ENCODE measurements around the gene GPR132.
"Not testable (repeated sequence)": the region's sequence is repeated elsewhere in the genome, so short reads cannot be mapped to it uniquely, and the experiment has no call there.

The GPR132 gene, protein sequence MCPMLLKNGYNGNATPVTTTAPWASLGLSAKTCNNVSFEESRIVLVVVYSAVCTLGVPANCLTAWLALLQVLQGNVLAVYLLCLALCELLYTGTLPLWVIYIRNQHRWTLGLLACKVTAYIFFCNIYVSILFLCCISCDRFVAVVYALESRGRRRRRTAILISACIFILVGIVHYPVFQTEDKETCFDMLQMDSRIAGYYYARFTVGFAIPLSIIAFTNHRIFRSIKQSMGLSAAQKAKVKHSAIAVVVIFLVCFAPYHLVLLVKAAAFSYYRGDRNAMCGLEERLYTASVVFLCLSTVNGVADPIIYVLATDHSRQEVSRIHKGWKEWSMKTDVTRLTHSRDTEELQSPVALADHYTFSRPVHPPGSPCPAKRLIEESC

DNA sequence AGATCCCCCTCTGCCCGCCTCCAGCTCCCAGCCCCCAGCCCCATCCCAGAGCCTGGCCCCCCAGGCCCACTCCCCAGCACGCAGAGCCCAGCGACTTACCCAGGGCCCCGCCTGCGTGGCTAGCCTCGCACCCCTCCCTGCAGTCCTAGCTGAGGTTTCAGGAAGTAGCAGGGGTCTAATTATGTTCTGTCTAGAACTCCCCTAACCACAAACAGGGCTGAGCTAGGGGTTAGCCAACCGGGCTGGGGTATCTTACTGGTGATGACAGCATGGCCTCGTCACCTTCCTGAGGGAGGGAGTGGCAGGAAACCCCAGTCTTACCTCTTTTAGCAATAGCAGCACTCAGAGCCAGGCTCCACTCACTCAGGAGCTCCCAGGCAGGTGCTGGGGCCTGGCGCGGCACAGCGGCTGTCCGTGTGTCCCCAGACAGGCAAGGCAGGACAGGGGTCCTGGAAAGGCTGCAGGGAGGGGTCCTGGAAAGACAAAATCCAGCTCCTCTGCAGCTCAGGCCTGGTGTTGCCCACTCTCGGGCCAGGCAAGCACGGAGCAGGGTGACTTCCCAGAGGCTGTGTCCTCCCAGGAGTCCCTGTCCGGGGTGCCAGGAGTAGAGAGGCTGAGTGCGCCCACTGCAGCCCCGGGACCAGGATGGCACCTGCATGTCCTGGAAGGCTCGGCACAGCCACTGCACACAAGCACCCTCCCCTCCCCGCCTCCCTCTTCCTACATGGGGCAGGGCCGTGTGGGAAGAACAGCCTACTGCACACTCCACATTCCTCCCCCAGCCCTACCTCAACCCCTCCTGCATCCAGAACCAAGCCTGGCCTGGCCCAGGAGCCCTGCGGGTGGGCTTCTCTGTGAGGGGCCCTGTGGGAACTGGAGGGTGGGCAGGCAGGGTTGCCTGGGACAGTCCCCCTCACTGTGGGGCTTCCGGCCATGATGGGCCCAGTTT is at the start of gene GPR132:
Gene GPR132, minus strand, starts transcription at position 151 of the 949 bp plus-strand sequence. CDS start 10,010 bp downstream, outside the sequence.
- DNase-seq: no peak

DNA sequence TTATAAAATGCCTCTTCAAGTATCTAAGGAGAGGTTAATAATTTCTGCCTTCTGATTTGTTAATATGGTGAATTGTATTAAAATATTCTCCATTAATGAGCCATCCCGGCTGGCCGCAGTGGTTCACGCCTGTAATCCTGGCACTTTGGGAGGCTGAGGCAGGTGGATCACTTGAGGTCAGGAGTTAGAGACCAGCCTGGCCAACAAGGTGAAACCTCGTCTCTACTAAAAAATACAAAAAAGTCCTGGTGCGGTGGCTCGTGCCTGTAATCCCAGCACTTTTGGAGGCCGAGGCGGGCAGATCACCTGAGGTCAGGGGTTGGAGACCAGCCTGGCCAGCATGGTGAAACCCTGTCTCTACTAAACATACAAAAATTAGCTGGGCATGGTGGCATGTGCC is 44.0 kb upstream of the GPR132 start:
- not testable (repeated sequence) for DNase-seq

DNA sequence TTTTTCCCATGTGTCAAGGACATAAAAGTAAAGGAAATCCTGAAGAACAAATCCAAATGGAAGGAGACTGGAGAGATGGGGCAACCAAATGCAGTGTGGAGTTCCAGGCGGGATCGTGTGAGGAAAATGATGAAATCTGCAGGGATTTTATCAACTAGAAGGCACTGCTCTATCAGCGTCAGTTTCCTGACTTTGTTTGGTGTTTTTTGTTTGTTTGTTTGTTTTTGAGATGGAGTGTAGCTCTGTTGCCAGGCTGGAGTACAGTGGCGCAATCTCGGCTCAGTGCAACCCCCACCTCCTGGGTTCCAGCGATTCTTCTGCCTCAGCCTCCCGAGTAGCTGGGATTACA is 43.3 kb upstream of the GPR132 start:
- no peak for DNase-seq

DNA sequence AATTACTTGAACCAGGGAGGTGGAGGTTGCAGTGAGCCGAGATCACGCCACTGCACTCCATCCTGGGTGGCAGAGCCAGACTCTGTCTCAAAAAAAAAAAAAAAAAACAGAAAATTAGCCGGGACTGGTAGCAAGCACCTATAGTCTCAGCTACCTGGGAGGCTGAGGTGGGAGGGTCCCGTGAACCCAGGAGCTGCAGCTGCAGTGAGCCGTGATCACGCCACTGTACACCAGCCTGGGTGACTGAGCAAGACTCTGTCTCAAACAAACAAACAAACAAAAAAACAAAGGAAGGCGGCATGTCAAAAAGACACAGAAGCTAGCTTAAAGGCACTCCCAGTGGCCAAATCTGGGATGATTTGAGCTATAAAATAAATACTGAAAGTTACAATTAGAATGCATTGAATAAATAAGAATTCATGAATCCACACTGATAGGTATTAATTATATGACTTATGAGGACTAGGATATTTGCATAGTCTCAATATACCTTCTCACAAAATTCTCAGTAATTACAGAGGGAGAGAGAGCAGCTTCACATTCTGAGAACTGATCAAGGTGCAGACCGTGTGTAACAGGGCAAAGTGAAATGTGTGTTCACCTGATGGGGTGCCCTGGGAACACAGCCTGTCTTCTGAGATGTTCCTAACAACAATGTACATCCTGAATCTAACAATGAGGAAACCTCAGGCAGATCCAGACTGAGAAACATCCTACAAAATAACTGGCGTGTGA is 42.7 kb upstream of the GPR132 start:
- DNase-seq: no peak

DNA sequence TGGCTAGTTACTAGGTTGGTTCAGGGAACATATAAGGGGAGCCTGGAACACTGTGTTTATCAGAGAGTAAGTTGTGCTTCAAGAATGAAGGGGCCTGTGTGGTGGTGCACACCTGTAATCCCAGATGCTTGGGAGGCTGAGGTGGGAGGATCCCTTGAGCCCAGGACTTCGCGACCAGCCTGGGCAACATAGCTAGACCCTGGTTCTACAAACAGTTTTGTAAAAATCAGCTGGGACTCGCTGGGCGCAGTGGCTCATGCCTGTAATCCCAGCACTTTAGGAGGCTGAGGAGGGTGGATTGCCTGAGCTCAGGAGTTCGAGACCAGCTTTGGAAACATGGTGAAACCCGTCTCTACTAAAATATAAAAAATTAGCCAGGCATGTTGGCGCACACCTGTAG is 42.1 kb upstream of the GPR132 start:
- DNase-seq: no peak

DNA sequence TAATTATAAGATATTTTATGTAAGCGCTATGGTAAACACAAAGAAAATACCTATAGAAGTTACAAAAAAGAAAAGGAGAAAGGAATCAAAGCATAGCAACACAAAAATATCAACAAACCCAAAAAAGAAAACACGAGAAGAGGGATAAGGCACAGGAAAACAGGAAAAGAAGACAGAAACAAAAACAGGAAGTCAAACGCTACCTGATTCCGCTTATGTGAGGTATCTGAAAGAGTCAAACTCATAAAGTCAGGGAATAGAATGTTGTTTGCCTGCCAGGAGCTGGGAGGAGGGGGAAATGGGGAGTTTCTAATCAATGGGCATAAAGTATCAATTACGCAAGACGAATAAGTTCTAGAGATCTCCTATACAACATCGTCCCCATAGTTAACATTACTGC is 39.9 kb upstream of the GPR132 start:
- no peak for DNase-seq

DNA sequence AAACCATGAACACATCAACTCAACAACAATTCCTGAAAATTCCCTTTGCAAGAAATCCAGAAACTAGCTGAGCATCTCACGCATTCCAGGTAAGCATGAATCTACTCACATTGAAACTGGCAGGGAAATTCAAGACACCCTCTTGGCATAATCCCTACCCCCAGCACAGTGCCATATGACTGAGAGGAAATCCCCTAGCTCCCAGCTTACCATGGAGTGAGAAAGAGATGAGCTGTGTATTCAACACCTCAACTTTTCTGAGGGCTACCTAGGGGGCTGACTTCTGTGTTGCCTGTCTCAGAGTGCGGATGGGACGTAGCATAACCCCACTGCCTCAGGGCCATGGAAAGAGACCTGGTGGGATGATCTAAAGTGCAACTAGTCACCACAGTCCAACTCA is 37.7 kb upstream of the GPR132 start:
- DNase-seq: no peak

DNA sequence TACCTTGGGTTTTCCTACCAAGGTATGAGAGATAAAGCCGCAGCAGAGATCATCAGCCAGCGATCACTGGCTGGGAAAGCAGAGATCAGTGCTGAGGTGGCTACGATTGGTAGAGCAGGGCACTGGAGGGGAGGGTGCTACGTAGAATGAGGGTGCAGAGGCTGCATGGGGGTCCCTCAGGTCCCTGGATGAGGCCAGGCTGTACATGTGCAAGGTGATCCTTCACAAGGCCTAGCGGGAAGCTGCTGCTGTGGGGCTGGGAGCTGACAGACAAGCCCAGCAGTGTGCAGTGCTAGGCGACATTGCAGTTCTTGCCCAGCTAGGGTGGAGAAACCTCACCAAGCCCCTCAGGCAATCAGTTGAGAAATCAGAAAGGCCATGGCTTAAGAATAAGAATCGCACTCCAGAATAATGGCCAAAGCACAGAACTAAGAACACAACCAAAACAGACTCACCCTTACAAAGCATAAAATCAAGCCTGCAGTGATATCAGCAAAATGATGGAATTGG is 37.2 kb upstream of the GPR132 start:
- DNase-seq: no peak

DNA sequence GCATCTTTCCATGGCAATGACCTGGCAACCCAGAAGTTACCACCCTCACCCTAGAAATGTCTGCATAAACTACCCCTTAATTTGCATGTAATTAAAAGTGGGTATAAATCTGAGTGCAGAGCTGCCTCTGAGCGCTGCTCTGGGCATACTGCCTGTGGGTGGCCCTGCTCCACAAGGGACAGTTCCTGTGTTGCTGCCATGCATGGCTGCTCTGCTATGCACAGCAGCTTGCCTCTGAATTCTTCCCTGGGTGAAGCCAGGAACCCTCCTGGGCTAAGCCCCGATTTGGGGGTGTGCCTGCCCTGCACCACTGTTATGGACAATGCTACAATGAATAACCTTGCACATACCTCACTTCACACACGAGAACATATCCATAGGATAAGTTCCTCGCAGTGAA is 35.7 kb upstream of the GPR132 start:
- no peak for DNase-seq

DNA sequence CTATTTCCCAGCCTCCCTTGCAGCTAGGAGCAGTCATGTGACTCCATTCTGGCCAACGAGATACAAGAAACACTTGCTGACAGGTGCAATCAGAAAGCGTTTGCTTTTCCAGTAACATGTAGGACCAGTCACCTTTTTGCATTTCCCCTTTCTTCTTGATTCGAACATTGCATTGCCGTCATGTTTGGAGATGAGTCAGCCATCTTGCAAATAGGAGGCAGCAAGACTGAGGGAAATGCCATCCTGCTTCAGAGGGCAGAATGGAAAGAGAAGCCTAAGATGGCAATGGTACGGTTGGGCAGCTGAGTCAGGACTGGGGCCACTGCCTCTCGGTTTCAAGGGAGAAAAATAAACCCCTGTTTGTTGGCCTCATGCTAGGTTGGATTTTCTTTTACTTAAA is 34.5 kb upstream of the GPR132 start:
- DNase-seq: no peak

DNA sequence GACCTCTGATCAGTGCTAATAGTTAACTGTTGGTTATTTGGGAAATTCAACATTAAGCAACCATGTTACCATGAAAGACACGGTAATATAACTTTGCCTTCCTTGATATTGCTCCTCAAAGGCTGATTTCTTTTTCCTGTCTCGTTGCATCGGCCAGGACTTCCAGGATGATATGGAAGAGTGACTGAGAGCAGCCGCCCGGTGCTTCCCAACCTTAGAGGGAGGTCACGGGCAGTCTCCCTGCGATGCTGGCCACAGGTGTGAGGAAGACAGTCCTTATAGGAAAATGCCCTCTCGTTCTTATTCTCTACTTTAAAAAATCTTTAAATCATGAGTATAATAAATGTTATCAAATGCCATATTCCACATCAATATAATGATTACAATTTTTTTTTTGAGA is 33.1 kb upstream of the GPR132 start:
- DNase-seq: no peak

DNA sequence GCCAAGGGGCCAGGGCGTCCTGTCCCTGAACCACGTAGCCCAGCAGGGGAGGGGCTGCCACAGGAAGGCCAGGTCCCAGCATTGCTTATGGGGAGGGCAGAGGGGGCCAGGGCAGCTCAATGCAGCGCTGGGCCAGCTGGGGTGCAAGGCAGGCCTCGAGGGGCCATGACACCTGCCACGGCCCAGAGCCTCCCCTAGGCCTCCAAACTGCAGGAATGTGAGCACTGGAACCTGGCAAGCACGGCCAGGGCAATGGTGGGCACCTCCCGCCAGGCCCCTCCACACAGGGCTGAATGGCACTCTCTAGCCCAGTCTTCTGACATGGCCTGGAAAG is 32.5 kb upstream of the GPR132 start:
- DNase-seq: no peak

DNA sequence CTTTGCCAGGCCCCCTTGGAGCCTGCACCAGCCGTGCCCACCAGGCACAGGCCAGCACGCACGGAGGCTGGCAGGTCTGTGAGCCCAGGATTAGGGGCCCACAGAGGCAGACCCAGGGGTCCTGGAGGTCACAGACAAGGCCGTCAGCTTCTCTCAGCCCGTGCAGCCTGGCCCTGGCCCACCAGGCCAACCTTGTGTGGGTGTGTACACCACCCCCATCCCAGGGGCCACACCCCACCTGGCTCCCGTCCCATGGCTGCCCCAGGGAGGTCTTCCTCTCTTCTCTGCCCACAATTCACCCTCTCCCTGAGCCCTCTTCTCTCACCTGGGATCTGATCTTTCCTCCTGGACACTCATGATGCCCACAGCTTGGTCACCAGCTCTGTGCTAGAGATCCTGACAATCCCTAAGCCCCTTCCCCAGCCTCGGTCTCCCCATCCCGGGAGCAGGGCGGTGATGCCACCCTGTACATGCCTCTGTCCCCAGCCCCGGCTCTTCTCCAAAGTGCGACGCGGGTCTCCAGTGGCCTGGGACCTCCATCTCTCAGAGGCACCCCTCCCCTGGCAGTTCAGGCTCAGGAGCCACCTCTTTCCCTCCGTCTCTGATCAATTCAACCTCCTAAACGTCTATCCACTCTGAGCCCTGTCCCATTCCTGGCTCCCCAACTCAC is 31.1 kb upstream of the GPR132 start:
- no peak for DNase-seq

DNA sequence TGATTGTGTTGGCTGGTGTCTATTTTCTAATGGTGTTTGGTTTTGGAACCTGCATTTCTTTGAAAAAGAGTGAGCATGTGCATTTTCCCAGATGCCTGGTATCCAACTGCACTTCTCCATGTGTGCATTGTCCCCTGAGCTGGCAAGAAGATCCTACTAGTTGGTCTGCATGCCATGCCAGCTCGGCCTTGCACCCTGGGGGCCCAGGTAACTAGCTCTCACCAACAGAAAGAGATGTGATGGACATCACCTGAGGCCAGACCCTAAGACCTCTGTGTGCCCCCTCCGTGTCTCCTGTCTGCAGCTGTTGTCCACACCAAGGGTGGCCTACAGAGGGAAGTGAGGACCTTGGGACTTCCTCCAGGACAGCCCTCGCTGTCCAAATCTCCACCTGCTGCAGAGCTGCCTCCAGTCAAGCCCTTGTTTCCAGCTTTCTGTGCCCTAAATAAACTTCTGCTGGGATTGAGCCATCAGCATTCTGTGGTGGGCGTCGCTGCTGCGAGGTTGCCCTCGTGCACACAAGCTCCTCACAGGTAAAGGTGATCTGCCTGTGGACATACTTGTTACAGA is 30.1 kb upstream of the GPR132 start:
- no peak for DNase-seq

DNA sequence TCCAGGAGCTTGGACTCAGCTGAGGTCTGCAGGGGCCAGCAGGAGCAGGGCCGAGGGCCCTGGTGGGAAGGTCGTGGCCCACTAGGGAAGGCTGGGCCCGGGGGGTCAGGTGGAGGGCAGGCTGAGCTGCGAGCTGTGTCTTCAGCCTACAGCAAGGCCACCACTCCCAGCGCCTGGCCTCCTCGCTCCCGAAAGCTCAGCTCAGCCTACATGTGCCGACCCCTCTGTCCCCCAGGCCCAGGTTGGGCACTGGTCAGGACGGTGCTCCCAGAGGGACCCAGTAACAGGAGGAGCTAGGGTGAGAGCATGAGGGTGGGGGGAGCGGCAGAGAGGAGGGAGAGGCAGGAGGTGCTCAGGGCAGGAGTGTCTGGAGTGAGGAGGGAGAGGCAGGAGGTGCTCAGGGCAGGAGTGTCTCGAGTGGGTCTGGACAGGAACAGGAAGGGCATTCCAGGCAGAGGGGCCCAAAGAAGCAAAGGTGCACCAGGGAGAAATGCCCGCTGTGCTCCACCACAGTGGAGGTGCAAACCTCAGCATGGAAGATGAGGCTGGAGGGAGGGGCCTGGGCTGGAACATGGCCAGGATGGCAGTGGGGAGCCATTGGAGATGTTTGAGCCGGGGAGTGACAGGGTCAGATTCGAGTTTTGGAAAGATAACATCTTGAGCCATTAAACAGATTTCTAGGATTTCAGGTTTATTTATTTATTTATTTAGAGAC is 29.1 kb upstream of the GPR132 start:
- DNase-seq: no peak

DNA sequence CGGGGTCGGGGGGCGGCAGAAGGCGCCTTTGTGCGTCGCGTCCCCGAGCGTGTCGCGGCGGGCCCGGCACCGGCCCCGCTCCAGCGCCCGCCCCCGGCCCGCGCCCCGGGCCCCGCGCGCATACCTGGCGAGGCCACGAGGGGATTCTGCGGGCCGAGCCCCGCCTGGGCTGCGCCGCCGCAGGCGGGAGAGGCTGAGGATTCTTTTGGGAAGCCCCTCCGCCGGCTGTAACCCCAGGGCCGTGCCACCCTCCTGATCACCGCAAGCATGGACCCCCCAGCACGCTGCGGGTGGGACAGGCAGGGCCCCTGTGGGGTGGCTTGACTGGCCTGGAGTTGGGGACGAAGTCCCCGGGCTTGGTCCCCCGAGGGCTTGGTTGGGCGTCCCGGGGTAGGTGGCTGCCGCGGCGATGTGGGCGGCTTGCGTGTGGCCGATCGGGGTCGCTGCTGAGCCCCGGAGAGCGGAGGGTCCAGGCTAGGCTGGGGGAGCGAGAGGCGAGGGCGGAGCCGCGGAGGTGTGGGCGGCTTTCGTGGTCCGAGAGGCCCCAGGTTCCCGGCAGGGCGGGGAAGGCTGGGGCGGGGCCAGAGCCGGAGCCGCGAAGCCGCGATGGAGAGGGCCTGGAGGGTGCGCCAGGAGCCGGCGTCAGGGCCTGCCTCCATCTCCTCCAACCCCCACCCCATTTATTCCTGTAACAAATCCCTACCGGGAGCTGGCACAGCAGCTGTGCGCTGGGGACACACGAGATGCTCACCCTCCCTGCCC is 28.4 kb upstream of the GPR132 start:
- DNase-seq: no peak

DNA sequence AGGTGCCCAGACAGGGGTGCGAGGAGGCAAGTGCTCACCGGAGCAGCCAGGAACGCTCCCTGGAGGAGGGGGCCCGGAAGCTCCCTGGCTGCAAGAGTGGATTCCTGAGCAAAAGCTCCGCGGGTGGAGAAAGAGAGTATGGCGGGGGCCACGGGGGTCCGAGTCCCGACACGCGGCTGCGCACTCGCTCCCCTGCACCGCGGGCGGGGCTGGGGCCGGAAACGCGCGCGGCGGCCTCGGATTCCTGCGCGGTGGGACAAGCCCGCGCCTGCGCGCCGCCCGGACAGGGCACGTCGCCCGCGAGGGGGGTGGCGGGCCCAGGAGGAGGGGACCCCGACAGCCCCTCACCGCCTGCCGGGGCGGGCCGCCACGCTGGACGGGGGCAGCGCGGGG is 27.8 kb upstream of the GPR132 start:
- DNase-seq: no peak

DNA sequence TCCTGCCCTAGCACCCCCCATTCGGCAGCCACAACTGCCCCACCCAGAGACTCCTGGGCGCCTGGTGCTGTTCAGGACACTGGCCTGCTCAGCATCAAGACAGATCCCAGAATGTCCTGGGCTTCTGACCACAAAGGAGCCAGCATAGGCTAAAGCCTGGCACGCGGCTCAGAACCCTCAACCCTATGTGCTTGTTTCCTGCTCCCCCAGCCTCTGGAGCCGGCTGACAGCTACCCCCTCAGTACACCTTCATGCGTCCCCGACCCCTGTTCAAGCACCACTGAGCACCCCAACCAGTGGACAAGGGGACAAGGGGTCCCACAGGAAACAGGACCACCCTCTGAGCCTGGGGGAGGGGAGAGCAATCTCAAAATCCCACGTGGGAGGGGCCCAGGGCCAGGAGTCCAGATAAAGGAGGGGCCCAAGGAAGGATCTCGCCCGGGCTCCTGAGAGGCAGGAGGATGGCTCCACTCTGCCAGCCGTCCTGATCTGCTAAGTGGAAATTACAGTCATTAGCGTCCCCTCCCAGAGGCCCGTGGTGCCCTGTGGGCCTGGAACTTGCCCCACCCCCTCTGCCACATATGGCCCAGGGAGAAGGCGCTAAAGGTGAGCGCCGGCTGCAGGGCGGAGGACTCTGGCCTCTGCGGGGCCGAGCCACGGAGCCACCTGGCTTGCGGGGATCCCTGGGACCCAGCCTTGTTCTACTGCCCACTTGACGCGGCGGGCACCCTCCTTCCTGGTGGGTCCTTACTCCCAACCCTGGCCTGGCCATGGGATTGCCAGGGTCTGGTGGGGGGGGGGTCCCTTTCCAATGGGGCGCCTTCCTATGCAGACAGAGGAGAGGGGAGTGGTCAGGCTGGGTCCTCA is 27.2 kb upstream of the GPR132 start:
- no peak for DNase-seq

DNA sequence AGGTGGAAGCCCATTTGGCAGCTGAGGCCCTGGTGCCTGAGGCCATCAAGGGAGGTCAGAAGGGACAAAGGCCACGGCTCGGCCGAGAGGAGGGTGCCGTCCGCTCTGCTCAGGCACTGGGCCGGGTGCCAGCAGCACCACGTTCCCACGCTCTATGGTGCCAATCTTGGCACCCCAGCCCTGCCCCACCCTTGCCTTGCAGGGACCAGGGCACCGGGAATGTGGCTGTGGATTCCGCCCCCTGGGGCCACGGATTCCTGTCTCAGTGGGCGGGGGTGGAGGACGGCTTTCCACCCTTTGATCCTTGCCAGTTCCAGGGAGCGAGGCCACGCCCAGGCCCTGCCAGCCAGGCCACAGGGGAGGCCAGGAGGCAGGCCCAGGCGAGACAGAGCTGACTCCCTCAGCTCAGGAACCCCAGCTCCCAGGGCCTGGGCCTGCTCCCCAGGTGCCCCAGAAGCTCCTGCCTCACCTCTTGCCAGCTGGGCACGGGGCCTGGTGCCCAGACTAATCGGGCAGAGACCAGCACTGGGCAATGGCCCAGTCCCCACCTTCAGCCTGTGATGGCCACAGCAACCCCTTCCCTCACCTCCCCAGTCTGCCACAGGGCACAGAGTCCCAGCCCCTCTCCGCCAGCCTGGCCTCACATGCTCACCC is 26.4 kb upstream of the GPR132 start:
- DNase-seq: no peak
